ENCODE results near the gene GTF3C2. TPM values are rescaled to one million over a fixed set of nuclear protein-coding genes. Genes with fewer than 3 reads are reported as not detected.

GTF3C2 gene
- total and polyA plus RNA-seq, 2 donors = 31.1 to 39.9 TPM

GRCh38 chr2:27278010-27278409, 78.6 kb downstream of the GTF3C2 start:
- no peak for DNase-seq (ENCODE audit: low read depth in 6 of 9, low spot score in 9 of 9)
- 94% methylated on average over 1 of the region's 1 CpG for WGBS
- H3K27ac ChIP-seq (ENCODE audit: low read depth in 1 of 2, low read length in 1 of 2) = no peak overlapping the region
- H3K4me1 ChIP-seq (ENCODE audit: control insufficient read depth in 2 of 2, insufficient read depth in 2 of 2, low read length in 2 of 2) = no peaks in the 10 kb centered on the region
- H3K4me3 ChIP-seq (ENCODE audit: low read length in 2 of 2) = no peak overlapping the region
- H3K27me3 ChIP-seq (ENCODE audit: control insufficient read depth in 2 of 2, insufficient read depth in 1 of 2, low read length in 1 of 2) = peaks cover 0 to 38% of the 10 kb centered on the region in 2 donors
- H3K9me3 ChIP-seq (ENCODE audit: control insufficient read depth in 2 of 2, insufficient read depth in 1 of 2, low read length in 1 of 2) = no peaks in the 10 kb centered on the region
- H3K36me3 ChIP-seq (ENCODE audit: control insufficient read depth in 2 of 2, insufficient read depth in 2 of 2, low read length in 1 of 2) = no peaks in the 10 kb centered on the region

Other genes with a start within 250 kb of the GTF3C2 start
- gene CGREF1, start 237.6 kb downstream of the GTF3C2 start, total RNA-seq = 0.57 TPM
- gene CGREF1, start 237.6 kb downstream of the GTF3C2 start, polyA plus RNA-seq = 0.43 TPM
- 0.09 TPM for gene ABHD1, start 232.9 kb downstream of the GTF3C2 start, total RNA-seq
- gene ABHD1, start 232.9 kb downstream of the GTF3C2 start, polyA plus RNA-seq = 0.27 TPM
- 41.3 TPM for gene PREB, start 222.1 kb downstream of the GTF3C2 start, total RNA-seq
- 56.9 TPM for gene PREB, start 222.1 kb downstream of the GTF3C2 start, polyA plus RNA-seq
- gene PRR30, start 217.4 kb downstream of the GTF3C2 start, total RNA-seq = not detected
- gene PRR30, start 217.4 kb downstream of the GTF3C2 start, polyA plus RNA-seq = not detected
- 0.14 TPM for gene TCF23, start 207.8 kb downstream of the GTF3C2 start, total RNA-seq
- 0.05 TPM for gene TCF23, start 207.8 kb downstream of the GTF3C2 start, polyA plus RNA-seq
- 109 TPM for gene ATRAID, start 144.7 kb downstream of the GTF3C2 start, total RNA-seq
- 125 TPM for gene ATRAID, start 144.7 kb downstream of the GTF3C2 start, polyA plus RNA-seq
- 15.8 TPM for gene SLC5A6, start 144.5 kb downstream of the GTF3C2 start, total RNA-seq
- 24.3 TPM for gene SLC5A6, start 144.5 kb downstream of the GTF3C2 start, polyA plus RNA-seq
- gene CAD, start 139.4 kb downstream of the GTF3C2 start, total RNA-seq = 14.8 TPM
- gene CAD, start 139.4 kb downstream of the GTF3C2 start, polyA plus RNA-seq = 18.6 TPM
- 0.05 TPM for gene SLC30A3, start 93.7 kb downstream of the GTF3C2 start, total RNA-seq
- 0.18 TPM for gene SLC30A3, start 93.7 kb downstream of the GTF3C2 start, polyA plus RNA-seq
- gene DNAJC5G, start 81.3 kb downstream of the GTF3C2 start, total RNA-seq = not detected
- gene DNAJC5G, start 81.3 kb downstream of the GTF3C2 start, polyA plus RNA-seq = 0.02 TPM
- 0.14 TPM for gene TRIM54, start 74.3 kb downstream of the GTF3C2 start, total RNA-seq
- 0.52 TPM for gene TRIM54, start 74.3 kb downstream of the GTF3C2 start, polyA plus RNA-seq
- 1.0 TPM for gene UCN, start 48.3 kb downstream of the GTF3C2 start, total RNA-seq
- 8.1 TPM for gene UCN, start 48.3 kb downstream of the GTF3C2 start, polyA plus RNA-seq
- 51.1 TPM for gene MPV17, start 33.7 kb downstream of the GTF3C2 start, total RNA-seq
- gene MPV17, start 33.7 kb downstream of the GTF3C2 start, polyA plus RNA-seq = 94.1 TPM
- gene EIF2B4, start 13.6 kb upstream of the GTF3C2 start, total RNA-seq = 30.5 TPM
- gene EIF2B4, start 13.6 kb upstream of the GTF3C2 start, polyA plus RNA-seq = 56.0 TPM
- 83.6 TPM for gene SNX17, start 13.9 kb upstream of the GTF3C2 start, total RNA-seq
- 77.8 TPM for gene SNX17, start 13.9 kb upstream of the GTF3C2 start, polyA plus RNA-seq
- gene ZNF513, start 24.0 kb upstream of the GTF3C2 start, total RNA-seq = 9.3 TPM
- gene ZNF513, start 24.0 kb upstream of the GTF3C2 start, polyA plus RNA-seq = 30.7 TPM
- gene PPM1G, start 52.8 kb upstream of the GTF3C2 start, total RNA-seq = 68.6 TPM
- gene PPM1G, start 52.8 kb upstream of the GTF3C2 start, polyA plus RNA-seq = 50.4 TPM
- 43.9 TPM for gene NRBP1, start 71.9 kb upstream of the GTF3C2 start, total RNA-seq
- gene NRBP1, start 71.9 kb upstream of the GTF3C2 start, polyA plus RNA-seq = 56.4 TPM
- 1.6 TPM for gene KRTCAP3, start 85.6 kb upstream of the GTF3C2 start, total RNA-seq
- gene KRTCAP3, start 85.6 kb upstream of the GTF3C2 start, polyA plus RNA-seq = 13.9 TPM
- gene IFT172, start 133.0 kb upstream of the GTF3C2 start, total RNA-seq = 7.6 TPM
- 34.2 TPM for gene IFT172, start 133.0 kb upstream of the GTF3C2 start, polyA plus RNA-seq
- 0.85 TPM for gene FNDC4, start 138.4 kb upstream of the GTF3C2 start, total RNA-seq
- gene FNDC4, start 138.4 kb upstream of the GTF3C2 start, polyA plus RNA-seq = 4.3 TPM
- not detected for gene GCKR, start 140.1 kb upstream of the GTF3C2 start, total RNA-seq
- gene GCKR, start 140.1 kb upstream of the GTF3C2 start, polyA plus RNA-seq = 0.18 TPM
- gene ZNF512, start 226.3 kb upstream of the GTF3C2 start, total RNA-seq = 41.6 TPM
- 33.6 TPM for gene ZNF512, start 226.3 kb upstream of the GTF3C2 start, polyA plus RNA-seq

All from thymus (tissue), 11 donors.